GM19324 (cell line): ENCODE data around the gene NXN.
"Not testable (repeated sequence)": the region's sequence is repeated elsewhere in the genome, so short reads cannot be mapped to it uniquely, and the experiment has no call there.

Experiments
- ATAC-seq: cut with Tn5 transposase; IDR thresholded peaks from one replicate; pipeline ENCODE4 v1.9.1; 2021; ENCODE audit warnings: mild to moderate bottlenecking, moderate library complexity; ENCODE audit not compliant: unreplicated experiment, low FRiP score

The NXN gene

GRCh38 chr17:957856-958421, 21.6 kb downstream of the NXN start:
- ATAC-seq = no peak

- no peak for ATAC-seq
Observed at GRCh38 chr17:956905-957304, 22.7 kb downstream of the NXN start.

DNA sequence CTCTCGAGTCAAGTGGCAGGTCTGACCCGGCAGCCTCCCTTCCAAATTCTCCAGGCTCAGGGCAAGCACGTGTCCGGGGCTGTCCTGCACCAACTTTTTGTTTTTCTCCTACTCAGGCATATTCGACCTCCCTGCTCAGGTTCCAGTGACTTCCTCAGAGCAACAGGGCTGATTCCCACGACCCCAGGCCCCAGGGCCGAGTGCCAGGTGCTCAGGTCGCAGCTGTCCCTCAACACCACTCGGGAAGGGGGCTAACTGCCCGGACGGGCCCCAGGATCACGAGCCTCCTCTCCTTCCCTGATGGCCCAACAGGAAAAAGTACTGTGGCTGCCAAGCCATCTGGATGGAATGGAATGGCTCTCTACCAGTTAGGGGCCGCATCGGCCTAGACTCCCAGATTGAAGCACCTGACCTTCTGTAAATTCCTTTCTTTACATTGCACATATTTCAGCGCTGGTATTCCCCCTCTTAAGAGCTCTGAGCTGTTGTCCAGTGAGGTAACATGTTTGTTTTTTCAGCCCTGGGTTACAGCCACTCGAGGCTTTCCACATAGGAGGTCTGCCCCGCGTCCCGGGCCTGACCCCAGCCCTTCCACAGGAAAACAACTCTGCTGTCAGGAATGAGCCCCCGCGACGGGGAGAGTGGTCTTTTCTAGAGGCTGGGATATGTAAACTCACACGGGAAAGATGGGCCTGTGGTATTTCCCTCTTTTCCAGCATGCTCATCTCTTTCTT, 25.0 kb downstream of the NXN start:
- ATAC-seq = no peak

DNA sequence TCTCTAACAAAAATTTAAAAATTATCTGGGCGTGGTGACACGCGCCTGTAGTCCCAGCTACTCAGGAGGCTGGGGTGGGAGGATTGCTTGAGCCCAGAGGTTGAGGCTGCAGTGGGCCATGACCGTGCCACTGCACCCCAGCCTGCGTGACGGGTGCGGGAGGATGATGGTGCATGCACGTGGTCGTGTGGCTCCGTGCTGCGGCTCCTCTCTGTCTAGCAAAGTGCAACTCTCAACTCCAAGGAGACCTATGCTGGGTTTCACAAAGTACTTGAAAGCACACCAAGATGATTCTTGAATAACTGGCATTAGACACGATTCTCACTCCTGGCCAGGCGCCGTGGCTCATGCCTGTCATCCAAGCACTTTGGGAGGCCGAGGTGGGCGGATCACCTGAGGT, 25.8 kb downstream of the NXN start:
- no peak for ATAC-seq

DNA sequence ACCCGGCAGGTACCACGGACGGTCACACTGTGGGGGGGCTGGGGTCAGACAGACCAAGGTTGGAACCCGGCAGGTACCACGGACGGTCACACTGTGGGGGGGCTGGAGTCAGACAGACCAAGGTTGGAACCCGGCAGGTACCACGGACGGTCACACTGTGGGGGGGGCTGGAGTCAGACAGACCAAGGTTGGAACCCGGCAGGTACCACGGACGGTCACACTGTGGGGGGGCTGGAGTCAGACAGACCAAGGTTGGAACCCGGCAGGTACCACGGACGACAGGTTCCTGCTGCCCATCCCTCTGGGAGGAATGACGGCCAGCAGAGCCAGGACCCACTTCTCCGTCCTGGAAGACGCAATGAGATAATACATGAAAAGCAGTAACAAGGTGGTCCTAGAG, 27.0 kb downstream of the NXN start:
- ATAC-seq = not testable (repeated sequence)

DNA sequence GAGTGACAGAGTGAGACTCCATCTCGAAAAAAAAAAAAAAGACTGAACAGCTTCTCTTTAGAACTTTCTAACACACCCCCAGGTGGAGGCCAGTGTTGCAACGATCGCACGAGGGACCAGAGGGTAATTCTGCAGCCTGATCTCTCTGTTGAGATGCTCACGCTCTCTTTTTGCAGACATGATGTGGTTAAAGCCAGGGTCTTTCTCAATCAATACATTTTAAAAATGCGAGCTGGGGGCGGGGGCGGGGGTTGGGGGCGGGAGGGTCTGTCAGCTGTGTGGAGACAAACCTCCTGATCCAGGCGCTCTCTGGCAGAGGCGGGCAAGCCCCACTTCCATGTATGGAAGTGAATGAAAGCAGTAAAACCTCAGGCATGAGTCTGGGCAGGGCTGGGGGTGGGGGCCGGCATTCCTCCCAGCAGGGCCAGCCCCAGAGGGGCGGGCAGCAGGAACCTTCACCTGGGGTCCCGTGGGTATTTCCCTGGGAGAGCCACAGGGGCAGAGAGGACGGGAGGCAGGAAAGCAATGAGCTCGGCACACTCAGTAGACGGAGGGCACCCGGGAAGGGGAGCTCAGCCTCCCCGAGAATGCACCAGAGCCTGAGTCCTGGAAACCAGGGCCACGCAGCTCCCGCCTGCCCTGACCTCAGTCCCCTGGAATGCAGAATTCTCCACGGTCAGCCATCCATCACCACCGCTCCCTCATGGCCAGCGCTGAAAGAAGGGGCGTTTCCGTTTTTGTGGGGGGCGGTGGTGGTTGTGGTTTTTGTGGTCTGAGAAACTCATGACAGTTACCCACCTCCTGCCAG, 28.0 kb downstream of the NXN start:
- ATAC-seq = no peak

DNA sequence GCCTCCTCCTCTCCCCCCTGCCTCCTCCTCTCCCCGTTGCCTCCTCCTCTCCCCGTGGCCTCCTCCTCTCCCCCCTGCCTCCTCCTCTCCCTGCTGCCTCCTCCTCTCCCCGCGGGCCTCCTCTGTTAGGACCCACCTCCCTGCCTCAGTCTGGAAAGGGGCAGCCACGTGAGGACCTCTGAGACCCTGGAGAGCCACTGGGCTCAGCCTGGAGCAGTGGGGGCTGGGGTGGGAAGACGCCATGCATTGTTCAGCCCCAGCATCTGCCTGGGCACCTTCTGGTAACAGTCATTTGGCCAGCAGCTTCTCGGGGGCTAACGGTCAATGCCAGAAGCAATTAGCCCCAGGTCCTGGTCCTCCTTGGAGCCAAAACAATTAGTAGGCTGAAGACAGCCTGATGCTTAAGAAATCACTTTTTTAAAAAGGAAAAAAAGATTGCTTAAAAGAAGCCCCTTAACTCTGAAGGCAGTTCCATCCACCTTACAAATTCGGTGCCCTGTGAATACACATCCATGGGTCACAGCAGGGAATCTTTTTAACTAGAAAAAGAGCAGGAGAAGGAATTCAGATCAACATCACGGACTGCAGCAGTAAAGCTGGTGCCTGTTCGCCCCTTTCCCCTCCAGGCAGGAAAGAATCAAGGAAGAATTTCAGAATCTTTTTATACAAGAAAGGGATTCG, 29.8 kb downstream of the NXN start:
- no peak for ATAC-seq

GRCh38 chr17:948284-948852, 31.2 kb downstream of the NXN start:
- ATAC-seq = no peak

- ATAC-seq = no peak
Observed at GRCh38 chr17:946510-947236, 32.9 kb downstream of the NXN start.

- ATAC-seq = no peak
Observed at GRCh38 chr17:945672-946071, 33.9 kb downstream of the NXN start.

GRCh38 chr17:944266-944826, 35.2 kb downstream of the NXN start:
- no peak for ATAC-seq

- ATAC-seq = no peak
Observed at GRCh38 chr17:935485-935884, 44.1 kb downstream of the NXN start.

GRCh38 chr17:933312-934073, 46.1 kb downstream of the NXN start:
- ATAC-seq = no peak

DNA sequence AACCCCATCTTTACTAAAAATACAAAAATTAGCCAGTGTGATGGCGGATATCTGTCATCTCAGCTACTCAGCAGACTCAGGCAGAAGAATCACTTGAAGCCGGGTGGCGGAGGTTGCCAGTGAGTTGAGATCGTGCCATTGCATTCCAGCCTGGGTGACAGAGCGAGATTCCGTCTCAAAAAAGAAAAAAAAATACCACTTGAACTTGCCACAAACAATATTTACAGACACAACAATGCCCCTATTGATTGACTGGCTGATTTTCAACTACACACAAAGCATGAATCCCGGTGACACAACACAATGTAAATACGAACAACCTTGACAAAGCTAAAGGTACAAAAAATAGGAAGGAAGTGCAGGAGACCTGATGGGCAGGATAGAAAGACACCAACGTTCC, 49.3 kb downstream of the NXN start:
- no peak for ATAC-seq

DNA sequence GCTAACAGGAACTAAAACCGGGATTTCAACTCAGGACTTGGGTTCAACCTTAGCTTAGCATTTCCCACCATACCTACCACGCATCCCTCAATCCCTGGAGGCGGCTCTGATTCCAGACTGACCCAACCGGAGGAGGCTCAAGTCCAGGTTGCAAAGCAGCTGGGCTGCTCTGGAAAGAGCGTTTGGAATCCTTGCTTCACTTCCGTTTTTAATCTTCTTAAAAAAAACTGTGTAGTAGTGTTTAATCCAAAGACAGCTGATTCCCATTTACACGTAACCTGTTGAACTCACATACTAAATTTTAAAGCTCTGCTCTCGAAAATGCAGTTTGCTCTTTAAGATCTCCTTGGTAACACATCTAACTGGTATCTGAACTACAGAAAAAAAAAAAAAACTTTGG, 50.0 kb downstream of the NXN start:
- no peak for ATAC-seq

DNA sequence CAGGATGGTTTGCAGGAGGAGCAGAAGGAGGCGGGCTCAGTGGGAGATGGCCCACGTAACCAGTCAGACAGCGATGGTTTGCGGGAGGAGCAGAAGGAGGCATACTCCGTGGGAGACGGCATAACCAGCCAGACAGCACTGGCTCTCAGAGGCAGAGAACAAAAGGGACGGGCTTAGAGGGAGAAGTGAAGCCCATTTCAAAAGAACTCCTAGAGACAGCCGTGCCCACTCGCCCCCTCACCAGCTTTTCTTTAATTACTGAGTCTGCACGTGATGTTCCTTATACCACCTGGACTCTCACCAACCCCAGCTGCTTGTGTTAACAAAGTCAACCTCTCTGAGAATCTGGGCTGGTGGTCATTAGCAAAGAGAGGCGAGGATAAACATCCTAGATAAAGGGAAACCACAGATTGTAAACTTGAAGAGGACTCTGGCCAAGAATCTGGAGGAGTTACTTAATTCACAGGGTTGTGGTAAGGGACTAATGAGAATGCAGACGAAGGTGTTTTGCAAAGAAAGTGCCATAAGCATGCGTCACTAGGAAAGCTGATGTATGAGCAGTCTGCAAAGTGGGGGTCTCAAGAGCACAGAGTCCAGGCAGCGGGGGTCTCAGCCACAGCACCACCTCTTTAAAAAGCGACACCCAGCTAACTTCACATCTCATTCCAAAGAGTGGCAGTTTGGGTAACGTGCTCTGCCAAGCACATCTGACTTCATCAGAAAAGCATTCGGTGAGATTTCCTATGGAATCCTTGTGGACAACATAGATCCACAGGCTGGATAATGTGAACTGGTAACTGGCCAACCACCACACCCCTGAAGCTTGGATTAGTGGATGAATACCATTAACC, 51.7 kb downstream of the NXN start:
- no peak for ATAC-seq

DNA sequence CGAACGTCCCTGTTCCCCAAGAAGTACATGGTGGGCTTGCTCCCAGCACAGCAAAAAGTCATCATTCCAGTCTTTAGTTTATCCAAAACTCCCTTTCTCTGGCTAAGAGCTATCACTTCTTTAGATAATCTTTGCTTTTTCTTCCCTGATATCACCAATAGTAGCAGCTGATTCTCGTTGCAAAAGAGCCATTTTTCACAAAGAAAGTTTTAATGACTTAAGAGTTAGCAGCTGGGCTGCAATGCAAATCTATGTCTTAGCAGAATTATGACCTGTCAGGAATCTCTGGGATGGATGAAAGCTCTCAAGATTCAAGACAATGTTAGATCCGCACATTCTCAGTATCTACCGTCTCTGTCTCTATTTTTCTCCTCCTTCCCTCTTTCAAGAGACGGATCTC, 53.8 kb downstream of the NXN start:
- no peak for ATAC-seq
